DMS153 treated with DMSO at 0.1 percent for 48 hours (cell line): ENCODE data around the gene ADM2.

ENCODE experiments used
- DNase-seq: peaks from one replicate; lab custom pipeline; 2025; ENCODE audit not compliant: unreplicated experiment; lab: John Stamatoyannopoulos, UW

Gene ADM2

DNA sequence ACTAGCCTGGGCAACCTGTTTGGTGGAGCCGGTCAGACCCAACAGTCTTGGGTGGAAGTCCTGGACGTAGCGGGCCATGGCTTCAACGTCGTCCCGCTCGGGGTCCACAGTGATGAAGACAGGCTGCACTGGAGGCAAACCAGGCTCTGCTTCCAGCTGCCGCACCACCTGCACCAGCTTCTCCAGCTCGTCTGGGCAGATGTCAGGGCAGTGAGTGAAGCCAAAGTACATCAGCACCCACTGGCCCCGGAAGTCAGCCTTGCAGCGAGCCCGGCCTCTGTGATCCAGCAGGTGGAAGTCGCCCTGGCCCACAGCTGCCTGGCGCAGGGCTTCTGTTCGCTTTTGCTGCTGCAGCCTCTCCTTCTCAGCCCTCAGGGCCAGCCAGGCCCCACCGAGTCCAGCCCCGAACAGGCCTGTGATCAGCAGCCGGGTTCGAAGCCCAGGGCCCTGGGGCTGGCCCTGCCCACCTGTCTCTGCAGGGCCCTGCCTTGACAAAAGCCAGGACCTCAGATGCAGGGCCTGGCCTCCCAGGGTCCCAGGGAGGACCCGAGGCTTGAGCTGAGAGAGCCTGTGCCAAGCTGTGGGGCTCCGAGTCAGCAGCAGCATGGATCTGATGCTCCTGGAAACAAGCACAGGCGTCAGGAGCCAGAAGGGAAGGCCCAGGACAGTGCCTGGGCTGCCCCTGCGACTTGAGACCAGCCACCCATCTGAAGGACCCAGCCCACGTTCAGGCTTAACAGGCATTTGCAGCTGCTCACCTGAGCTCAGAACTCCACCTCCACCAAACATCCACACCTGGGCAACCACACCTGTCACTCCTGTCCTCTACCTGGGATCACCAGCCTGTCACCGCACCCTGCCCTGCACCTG lies 42.7 kb downstream of the ADM2 start:
- no peak for DNase-seq

DNA sequence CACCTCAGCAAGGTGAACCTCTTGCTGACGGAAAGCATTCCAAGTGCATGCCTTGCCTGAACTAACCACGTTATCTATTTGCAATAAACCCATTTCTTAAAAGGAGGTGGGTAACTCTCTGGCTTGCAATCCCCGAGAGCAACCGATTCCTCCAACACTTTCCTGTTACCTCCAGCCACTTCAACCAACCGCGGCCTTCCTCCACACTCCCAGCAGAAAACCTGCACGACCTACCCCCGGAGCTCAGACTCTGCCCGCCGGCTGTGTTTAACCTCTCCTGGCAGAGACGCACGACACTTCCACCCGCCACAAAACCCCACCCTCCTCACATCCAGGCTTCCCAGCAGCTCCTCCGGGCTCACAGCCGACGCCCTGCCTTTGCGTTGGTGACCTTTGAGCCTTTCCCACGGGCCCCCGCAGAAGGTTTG lies 43.3 kb downstream of the ADM2 start:
- no peak for DNase-seq

DNA sequence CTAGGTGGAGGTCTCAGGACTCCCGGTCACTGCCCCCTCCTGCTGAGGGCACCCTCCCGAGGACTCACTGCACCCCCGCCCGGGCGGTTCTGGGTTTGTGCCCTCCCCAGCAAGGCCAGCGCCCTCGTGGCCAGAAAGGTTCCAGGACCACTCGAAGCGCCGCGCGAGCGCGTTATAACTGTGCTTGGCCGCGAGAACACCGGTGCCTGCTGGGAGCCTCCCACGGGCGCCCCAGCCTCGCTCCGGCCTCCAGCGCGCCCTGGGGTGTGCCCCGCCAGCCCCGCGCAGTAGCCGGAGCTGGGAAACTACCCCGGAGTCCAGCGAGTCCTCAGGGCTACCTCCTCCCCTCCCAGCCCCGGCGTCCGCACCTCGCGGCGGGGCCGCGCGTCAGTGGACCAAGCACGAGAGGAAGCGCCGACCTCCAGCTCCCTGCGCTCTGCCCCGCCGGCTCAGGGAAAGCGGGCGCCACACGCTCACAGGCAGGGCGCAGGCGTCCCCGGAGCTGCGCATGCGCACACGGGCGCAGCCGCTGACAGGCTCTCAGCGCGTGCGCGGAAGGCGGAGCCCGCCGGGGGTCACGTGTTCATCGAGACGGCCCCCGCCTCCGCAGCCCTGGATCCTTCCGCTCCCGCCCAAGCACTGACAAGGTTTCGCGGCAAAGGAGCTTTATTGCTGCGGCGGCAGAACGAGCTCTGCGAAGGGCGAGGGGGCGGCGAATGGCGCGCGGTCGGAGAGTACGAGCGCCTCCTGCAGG lies 43.9 kb downstream of the ADM2 start, which contains the start of gene SCO2:
Gene SCO2, minus strand, starts transcription at position 495 of the 754 bp plus-strand sequence. CDS start 1,187 bp downstream, outside the sequence.
- DNase-seq = peak; percentile 93

DNA sequence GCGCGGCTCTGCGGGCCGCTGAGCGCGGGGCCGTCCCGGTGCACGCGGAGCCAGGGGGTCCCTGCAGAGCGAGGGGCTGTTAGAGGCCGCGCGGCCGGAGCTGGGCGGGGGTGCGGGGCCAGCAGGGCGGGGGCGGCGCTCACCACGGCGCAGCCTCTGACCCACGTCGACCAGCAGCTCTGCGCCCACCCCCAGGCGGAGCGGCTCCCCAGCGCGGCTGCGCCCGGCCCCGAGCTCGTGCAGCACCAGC lies 44.4 kb downstream of the ADM2 start:
- DNase-seq = no peak

DNA sequence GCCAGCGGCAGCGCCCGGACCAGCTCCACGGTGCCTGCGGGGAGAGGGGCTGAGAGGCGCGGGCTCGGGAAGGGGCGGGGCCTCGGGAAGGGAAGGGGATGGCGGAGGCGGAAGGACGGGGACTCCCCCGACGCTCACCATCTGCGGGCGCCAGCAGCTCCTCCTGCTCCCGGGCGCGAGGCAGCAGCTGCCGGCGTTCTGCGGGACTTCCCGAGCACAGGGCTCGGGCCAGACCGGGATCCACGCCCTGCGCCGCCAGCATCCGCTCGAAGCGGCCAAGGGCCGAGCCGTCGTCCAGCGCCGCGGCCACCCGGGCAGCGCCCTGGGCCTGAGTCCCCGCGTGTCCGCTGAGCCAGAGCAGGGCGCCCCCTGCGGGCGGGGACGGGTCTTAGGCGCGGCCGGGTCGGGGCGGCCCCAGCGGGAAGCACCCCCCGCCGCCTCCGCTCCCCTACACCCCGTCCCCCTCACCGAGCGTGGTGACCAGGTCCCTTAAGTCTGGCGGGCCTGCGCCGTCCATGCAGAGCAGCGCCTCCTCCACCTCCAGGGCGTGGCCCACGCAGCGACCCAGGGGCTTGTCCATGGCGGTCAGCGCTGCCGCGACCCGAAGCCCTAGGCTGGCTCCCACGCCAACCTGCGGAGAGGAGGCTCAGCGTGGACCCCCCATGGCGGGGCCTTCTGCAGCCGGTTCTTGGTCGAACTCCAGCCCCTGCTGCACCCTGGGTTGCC lies 44.9 kb downstream of the ADM2 start:
- DNase-seq = peak; percentile 63

DNA sequence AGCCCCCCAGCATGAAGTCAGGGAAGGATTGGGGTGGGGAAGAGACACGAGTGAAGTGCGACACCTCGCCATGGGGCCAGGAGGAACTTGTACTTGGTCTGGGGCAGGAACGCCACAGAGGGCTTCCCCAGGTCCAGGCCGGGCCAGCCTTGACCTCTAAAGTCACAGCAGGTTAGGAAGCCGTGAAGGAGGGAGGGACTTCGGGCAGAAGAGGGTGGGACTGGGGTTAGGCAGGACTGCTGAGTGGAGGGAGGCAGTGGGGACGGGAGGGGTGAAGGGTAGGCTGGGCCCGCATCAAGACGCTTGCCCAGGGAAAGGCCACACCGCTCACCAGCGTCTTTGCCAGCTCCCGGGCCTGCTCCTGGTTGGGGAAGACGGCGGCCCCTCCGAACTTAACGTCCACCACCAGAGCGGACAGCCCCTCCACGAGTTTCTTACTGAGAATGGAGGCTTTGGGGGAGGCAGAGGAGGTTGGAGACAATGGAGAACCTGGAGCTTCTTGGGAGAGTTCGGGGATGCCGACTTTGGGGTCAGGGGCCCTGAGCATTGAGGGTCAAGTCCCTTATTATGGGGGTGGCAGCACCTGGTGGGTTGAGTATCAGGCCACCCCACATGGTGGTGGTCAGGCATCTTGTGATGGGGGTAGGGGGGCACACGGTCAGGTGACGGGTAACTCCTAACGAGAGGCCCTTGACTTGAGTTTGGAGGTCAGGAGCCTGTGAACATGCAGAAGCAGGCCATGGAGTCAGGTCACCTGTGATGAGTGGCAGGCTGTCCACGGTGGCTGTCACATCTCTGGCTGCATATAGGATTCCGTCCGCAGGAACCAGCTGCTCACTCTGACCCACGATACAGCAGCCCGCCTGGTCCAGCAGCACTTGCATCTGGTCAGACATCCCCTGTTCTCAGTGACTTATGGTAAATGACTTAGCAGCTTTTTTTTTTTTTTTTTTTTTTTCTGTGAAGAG lies 45.8 kb downstream of the ADM2 start:
- DNase-seq = peak; percentile 7

DNA sequence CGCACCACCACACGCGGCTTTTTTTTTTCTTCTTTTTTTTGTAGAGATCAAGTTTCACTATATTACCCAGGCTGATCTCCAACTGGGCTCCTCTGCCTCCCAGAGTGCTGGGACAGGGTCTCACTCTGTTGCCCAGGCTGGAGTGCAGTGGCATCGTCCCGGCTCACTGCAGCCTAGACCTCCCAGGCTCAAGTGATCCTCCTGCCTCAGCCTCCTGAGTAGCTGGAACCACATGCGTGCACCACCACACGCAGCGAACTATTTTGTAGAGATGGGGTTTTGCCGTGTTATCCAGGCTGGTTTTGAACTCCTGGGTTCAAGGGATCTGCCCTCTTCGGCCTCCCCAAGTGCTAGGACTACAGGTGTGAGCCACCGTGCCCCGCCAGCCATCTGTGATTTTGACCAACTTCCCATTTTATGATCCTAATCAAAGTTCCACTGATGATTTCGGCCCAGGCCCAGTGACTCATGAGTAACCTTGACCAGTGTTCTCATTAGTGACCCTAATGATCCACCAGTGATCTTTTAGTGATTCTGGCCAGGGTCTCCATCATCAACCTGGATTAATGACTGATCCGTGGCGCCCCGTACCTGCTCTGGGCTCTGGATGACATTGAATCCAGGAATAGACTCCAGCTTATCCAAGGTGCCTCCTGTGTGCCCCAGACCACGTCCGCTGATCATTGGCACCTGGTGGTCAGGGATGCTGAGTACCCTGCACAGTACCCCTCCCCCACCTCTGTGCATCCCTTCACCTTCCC lies 46.8 kb downstream of the ADM2 start:
- no peak for DNase-seq

DNA sequence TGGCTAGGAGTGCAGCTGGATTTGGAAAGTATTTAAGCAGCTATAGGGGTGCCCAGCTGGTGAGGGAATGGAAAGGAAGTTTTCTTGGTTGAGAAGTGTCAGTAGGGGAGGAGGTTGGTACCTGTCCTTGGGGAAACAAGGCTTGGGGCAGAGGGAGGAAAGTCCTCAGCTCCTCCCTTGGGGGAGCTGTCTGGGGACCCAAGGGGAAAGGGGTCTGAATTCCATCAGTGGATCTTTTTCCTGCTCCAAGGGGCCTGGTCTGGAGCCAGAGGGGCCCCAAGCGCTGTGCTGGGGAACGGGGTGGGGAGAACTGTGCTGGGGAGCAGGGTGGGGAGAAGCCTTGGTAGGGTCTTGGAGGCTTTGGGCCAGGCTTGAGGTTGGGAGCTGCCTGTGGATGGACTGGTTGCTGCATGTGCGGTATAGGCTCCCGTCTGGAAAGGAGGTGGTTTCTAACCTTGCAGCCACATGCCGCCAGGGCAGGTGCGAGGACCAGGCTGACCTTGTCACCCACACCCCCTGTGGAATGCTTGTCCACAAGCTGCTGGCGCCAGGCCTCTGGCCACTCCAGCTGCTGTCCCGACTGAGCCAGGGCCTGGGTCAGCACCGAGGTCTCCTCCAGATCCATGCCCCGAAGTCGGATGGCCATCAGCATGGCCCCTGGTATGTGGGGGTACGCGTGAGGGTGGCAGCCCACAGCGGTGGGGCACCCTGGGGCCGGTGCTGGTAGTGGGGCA lies 47.5 kb downstream of the ADM2 start:
- no peak for DNase-seq

DNA sequence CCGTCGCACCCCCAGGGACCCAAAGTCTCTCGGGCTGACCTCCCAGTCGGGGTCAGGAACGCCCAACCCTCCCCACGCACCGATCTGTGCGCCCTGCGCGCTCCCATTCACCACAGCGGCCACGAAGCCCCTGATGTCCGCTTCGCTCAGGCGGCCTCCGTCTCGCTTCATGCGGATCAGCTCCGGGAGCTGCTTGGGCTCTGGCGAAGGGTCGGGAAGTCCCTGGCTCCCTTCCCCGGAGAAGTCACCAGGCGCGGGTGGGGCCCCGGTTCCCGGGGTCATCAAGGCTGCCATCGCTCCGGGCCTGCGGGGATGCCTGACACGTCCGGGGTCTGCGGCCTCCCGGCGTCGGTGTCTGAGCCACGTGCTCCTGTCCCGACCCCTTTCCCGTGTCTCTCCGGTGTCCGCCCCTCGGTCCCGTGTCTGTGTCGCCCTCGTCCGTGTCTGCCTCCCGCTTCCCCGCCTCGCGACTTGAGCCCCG lies 48.1 kb downstream of the ADM2 start:
- DNase-seq = no peak

DNA sequence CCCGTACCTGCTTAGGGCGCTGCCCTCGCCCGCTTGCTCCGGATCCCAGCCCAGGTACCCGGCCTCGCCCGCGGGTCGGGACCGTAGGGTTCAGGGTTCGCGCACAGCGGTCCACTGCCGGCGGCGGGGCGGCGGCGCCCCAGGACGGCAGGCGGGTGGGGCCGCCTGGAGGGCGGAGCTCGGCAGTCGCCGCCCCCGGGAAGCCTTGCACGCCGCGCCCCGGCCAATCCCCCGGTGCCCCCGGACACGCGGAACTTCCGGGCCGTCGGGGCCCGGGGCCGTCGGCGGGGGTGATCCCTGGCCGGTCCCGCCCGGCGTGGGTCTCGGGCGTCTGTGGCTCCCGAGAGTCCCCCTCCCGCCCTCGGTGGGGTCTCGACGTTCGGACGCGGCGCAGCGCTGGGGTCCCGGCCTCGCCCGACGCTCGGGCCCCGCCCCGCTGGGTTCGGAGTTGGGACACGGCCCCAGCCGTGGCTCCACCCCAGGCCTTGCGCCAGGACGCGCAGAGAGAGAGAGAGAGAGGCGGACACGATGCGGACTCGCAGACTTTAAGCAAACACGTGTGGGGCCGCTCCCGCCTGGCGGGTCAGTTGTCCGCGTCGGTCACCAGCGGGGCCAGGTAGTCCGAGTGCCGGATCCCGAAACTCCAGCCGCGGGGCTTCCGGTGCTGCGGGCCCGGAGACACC lies 48.7 kb downstream of the ADM2 start, which contains the start of gene TYMP:
Gene TYMP, minus strand, starts transcription at position 116 of the 683 bp plus-strand sequence. CDS start 303 bp downstream, outside the sequence.
- DNase-seq = no peak

DNA sequence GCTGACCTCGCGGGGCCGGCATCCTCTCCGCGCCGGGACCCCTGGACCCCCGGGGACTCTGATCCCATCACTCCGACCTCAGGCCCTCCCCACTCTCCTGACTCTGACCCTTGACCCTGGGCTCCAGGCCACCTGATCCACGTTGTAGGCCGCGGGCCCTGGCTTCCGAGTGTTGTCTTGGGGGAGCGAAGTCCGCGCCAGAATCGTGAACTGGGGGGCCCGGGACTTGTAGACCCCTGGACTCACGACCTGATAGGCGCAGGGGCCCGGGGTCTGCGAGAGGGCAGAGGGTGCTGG lies 49.2 kb downstream of the ADM2 start:
- no peak for DNase-seq

DNA sequence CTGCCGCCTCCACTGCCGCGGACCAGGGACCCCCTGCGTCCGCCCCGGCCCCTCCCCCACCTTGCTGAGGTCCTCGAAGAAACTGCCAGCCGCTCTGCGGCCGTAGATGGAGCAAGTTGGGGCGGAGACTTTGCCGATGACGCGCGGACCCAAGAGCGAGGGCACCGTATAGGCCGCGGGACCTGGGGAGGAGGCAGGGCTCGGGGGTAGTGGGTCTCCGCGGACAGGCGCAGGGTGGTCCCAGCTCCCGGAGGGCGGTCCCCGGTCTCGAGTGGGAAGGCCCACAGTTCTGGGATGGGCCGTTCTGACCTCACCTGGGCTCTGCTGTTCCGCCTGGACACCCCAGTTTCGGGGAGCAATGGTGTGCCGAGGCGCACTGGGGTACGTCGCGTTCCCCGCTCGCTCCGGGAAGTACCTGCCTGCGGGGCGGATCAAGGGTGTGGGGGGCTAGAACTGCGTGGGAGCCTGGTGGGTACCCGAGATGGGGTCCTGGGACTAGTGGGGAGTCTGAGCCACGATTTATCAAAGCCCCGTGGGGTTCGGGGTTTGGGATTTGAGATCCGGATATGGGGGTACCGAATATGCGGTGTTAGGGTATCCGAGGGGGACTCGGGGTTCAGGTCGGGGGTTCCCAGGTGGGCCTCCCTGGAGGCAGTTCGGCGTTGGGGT lies 49.7 kb downstream of the ADM2 start:
- peak; percentile 50 for DNase-seq

DNA sequence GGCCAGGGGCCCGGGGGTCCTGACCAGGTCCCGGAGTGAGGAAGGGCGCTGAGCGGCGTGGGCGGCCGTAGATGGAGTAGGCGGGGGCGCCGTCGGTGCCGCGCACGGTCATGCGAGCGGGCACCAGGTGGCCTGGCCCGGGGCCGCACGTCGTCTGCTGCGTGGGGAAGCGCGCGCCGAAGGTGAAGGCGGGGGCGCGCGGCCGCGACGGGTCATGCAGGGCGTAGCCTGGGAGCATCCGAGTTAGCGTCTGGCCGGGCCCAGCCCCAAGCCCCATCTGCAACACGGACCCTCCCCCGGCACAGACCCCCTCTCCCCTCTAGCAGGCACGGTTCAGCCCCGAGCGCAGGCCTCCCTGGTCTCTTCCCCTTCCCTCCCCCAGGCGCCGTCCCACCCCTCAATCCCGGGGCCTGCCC lies 50.2 kb downstream of the ADM2 start:
- no peak for DNase-seq

DNA sequence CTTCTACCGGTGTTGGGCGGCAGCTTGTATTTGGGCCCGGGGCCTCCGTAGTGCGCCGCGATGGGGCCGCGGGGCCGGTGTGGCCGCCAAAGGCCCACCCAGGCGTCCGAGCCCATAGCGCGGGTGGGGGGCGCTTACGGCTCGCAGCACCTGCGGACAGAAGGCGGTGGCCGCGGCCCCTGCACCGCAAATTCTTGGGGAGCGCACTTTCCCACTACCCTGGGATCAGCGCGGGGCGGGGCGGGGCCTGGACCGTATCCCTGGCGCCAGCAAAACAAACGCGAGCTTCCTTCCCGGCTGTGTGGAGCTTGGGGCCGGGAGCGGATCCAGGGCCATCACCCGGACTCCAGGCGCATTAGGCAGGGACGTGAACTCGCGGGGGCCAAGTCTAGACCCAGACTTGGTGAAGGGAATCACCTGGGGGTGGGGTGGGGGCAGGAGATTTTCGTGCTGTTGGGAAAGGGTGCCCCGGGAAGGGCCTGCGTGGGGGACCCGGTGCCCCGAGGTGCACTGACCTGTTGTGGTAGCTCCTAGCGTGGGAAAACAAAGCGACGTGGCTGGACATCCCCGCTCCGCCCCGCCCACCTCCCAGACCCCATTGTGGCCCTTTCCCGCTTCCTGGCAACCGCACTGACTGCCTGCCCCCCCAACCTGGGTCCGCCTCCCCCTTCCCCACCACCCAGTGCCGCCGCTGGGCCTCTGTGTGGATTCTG lies 50.8 kb downstream of the ADM2 start:
- DNase-seq = peak; percentile 11

DNA sequence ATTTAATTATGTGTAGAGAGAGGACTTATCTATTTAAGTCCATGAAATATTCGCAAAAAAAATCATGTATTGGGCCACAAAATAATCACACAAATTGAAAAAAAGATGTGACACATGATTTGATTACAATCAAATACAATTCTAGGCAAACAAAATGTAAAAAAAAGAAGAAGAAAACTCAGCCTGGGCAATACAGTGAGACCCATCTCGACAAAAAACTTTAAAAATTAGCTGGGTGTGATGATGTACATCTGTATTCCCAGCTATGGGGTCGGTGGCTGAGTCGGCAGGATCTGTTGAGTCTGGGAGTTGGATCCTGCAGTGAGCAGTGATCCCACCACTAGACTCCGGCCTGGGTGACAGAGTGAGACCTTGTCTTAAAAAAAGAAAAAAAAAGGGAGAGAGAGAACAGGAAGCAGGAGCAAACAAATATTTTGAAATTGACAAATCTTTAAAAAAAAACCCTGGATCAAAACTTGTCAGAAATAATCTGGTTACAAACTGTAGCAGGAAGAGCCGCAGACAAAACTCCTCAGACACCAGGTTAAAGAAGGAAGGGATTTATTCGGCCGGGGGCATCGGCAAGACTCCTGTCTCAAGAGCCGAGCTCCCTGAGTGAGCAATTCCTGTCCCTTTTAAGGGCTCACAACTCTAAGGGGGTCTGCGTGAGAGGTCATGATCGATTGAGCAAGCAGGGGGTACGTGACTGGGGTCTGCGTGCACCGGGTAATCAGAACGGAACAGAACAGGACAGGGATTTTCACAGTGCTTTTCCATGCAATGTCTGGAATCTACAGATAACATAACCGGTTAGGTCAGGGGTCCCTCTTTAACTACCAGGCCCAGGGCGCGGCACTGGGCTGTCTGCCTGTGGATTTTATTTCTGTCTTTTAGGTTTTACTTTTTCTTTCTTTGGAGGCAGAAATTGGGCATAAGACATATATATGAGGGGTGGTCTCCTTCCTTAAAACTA lies 51.8 kb downstream of the ADM2 start:
- DNase-seq = no peak
